GM21526 (cell line): ENCODE data around the gene OPALIN.

ENCODE experiments used
- ATAC-seq: cut with Tn5 transposase; IDR thresholded peaks from one replicate; pipeline ENCODE4 v1.9.1; 2021; ENCODE audit warnings: moderate library complexity; ENCODE audit not compliant: unreplicated experiment, low FRiP score

OPALIN gene

GRCh38 chr10:96374985-96375830 is 16.4 kb upstream of the OPALIN start:
- ATAC-seq: peak; percentile 59

DNA sequence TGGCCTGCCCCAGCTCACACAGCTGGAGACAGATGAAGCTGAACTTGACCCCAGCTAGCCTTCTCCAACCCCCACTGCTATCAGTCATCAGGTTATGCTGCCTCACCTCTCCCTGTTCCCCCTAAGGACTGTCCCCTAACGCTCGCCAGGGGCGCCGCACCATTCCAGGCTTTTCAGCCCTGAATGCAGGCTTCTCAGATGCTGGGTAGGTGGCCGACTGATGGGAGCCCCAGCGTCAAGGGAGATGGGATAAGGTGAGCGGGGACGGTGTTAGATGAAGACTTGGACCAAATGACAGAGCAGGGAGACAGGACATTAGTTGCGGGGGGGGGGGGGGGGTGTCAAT is 15.8 kb upstream of the OPALIN start:
- ATAC-seq: no peak

GRCh38 chr10:96374004-96374403 is 15.2 kb upstream of the OPALIN start:
- no peak for ATAC-seq

GRCh38 chr10:96371356-96371755 is 12.6 kb upstream of the OPALIN start:
- no peak for ATAC-seq

DNA sequence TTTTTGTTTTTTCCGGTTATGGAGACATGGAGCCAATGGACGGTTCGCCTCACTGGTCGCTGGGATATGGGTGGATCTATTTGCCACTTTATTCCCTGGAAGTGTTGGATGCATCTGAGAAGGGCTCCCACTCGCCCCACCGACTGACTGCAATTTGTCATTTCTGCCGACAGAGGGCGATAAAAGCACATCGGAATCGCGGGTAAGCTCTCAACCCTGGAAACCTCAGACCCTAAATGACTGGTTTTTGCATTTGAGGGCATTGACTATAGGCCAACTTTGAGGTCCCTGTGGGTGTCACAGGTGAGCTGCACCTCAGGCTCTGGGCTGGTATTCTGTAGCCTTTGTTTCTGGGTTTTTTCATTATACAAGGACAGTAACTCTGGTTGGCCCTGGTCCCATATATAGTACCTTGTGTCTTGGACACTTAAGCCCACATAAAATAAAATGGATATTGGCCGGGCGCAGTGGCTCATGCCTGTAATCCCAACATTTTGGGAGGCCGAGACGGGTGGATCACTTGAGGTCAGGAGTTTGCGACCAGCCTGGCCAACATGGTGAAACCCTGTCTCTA is 11.9 kb upstream of the OPALIN start:
- no peak for ATAC-seq

GRCh38 chr10:96369890-96370583 is 11.2 kb upstream of the OPALIN start:
- ATAC-seq: no peak

- ATAC-seq: no peak
These were observed 10.2 kb upstream of the OPALIN start for GRCh38 chr10:96368971-96369370.

- ATAC-seq: no peak
These were observed 8.7 kb upstream of the OPALIN start for GRCh38 chr10:96367470-96367869.

DNA sequence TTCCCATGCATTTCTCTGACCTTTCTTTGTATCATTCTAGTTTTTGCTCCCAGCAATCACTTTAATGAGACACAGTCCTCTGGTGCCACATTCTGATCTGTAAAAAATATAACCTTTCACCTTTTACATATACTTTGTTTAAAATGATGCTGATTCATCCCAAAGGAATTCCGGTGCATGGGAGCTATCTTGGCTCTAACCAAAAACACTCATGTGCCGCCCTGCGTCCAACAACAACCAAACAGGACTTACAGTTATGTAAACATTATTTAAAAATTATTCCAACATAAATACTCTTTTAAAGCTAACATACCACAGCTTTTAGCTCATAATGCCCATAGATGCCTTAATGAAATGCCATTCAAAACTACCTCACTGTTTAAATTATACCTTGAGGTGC is 7.7 kb upstream of the OPALIN start:
- ATAC-seq: no peak

DNA sequence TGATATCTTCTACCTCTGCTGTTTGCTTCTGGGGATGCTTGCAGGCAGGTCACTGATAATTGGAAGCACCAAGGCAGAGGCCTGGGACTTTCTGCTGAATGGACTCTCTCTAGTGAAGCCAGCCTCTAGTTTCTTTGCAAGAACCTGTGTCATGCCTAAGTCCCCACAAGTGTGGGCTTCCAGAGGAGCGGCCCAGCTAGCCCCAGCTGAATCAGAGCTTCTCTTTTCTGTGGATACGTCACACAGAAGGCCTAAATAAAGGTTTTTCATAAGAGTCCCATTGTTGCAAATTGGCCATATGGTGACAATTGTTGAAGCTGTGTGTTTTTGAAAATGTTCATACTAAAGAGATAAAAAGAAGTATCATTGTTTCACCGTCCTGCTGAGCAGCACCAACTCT is 6.8 kb upstream of the OPALIN start:
- ATAC-seq: no peak

- ATAC-seq: no peak
These were observed 2.0 kb upstream of the OPALIN start for GRCh38 chr10:96360766-96361165.

DNA sequence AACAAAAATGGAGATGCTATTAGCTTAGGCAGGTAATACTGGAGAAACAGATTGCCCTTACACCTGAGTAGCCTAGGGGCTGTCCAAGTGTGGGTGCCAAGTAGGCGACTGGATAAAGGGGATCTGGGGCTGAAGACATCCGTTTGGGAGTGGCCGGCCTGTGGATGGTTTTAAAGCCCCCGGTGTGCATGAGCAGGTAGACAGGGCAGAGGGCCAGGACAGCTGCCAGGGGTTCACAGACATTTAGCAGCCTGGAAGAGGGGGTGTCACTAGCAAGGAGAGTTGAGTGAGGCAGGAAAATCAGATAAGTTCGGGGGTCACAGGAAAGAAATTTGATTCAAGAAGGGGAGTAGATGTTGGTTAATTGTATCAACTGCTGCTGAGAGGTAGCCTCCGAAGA is 1.5 kb upstream of the OPALIN start:
- no peak for ATAC-seq

GRCh38 chr10:96359616-96360015 is 814 bp upstream of the OPALIN start:
- ATAC-seq: no peak

- no peak for ATAC-seq
These were observed 1.7 kb downstream of the OPALIN start for GRCh38 chr10:96357038-96357620.

DNA sequence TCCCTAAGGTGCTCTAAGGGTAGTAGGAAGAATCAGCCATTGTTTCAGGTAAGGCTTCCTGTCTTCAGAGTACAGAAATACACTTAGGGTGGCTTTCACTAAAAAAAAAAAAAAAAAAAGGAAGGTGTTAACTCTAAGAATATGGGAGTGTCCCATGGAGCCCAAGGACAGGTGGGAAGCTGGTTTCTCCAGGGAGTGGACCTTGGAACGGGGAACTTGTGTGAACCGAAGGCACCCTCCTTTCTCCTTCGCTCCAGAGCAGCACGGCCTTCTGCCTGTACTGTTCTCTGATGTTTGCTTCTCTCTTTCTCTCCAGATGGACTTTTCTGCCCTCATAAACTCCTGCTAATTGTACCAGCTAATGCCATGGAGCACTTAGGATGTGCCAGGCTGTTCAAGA is 6.2 kb downstream of the OPALIN start:
- no peak for ATAC-seq

DNA sequence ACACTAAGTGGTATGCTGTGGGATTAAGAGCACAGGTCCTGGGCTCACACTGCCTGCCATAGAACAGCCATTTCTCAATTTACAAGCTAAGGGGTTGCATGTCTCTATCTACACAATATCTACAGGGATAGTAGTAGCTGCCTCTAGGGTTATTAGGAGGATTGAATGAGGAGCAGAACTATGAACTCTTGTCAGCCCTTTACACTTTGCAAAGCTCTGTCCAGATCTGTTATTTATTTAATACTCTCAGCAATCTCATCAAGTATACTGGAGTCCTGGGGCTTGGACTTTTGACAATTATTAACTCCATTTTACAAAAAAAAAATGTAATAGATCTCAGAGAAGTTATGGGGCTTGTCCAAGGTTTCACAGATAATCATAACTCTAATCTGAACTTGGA is 6.8 kb downstream of the OPALIN start:
- ATAC-seq: no peak

DNA sequence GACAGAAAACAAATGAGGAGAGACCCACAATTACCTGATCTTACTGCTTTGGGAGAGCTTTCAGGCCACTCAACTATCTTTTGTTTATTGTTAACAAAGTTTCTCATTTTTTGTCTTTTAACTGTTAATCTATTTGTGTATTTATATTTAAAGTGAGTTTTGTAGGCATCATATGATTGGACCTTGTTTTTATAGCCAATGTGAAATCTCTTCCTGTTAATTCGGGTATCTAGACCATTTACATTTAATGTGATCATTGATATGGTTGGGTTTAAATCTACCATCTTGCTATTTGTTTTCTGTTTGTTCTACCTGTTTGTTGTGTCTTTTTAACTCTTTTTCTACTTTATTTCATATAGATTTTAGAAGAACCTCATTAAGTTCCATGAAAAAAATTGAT is 12.5 kb downstream of the OPALIN start:
- no peak for ATAC-seq

DNA sequence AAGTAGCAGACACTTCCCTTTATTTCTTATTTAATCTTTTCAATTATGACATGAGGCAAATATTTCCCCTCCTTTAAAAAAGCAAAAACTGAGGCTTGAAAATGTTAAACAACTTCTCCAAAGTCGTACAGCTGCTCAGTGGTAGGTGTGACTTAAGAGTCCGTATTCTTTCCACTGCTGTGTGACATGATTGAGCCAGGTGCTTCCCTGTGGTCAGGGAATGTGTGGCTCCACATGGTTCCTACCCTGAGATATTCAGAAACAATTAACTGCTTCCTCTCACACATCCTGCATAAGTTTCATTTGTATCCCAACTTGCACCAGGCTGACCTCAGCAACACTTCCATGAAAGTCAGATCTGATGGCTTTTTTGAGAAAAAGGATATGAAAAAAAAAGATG is 13.6 kb downstream of the OPALIN start:
- no peak for ATAC-seq

GRCh38 chr10:96344178-96344577 is 14.6 kb downstream of the OPALIN start:
- ATAC-seq: no peak

DNA sequence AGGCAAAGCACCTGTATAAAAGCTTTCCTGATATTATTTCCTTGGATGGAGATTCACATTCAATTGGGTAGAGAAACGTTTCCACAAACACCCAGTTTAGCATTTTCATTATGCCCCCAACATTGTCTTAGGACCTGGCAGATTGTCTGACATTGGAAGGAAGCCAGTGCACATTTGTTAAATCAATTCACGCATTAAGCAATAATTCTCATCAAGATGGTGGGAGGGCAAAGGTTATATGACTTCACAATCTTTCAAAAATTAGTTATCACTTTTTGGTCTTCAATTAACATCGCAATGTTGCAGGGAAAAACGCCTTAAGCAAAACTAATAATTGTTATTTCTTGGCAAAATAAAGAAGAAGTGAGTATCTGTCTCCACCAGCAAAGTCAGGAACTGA is 16.4 kb downstream of the OPALIN start:
- ATAC-seq: no peak
